ENCODE measurements around the gene CENPP. TPM values are rescaled to one million over a fixed set of nuclear protein-coding genes. Genes with fewer than 3 reads are reported as not detected.

Gene CENPP
- total RNA-seq, 1 donor from 2014 or later: 5.7 TPM

DNA sequence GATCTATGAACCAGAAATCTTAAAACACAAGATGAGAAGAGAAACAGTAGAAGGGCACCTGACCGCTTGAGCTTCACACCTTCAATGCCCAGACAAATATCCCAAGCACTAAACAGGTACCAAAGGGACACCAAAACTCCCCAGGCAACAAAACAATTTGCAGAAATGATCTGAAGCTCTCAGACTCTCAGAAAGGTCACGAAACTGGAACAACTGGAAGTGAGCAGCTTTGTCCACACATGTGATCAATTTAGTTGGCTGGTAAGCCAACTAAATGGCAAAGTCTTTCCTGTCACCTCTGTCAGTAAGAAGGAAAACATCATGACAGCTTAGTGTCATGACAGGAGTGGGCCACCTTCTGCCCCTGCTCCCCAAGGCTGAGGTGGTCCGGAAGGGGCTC lies 340.1 kb downstream of the CENPP start:
- Mint-ChIP-seq H3K27ac (ENCODE audit: unreplicated experiment) (no peak overlapping the region), H3K27me3 (ENCODE audit: unreplicated experiment) (no peaks in the 10 kb centered on the region), H3K9me3 (ENCODE audit: unreplicated experiment) (peaks cover 5% of the 10 kb centered on the region), H3K4me3 (ENCODE audit: unreplicated experiment) (no peak overlapping the region), H3K4me1 (ENCODE audit: low read depth, unreplicated experiment) (peaks cover 6% of the 10 kb centered on the region), H3K36me3 (ENCODE audit: unreplicated experiment) (no peaks in the 10 kb centered on the region)
- TF ChIP-seq CTCF (IDR thresholded peaks at IDR 0.05; ENCODE audit: partially characterized antibody, unreplicated experiment): no peak
- no peak for DNase-seq

- Mint-ChIP-seq H3K27me3 (ENCODE audit: unreplicated experiment) (no peaks in the 10 kb centered on the region), H3K4me1 (ENCODE audit: low read depth, unreplicated experiment) (peaks cover 6% of the 10 kb centered on the region), H3K36me3 (ENCODE audit: unreplicated experiment) (no peaks in the 10 kb centered on the region), H3K27ac (ENCODE audit: unreplicated experiment) (no peak overlapping the region), H3K4me3 (ENCODE audit: unreplicated experiment) (no peak overlapping the region), H3K9me3 (ENCODE audit: unreplicated experiment) (peaks cover 5% of the 10 kb centered on the region)
- no peak for TF ChIP-seq CTCF (IDR thresholded peaks at IDR 0.05; ENCODE audit: partially characterized antibody, unreplicated experiment)
- no peak for DNase-seq
These were observed 340.5 kb downstream of the CENPP start for GRCh38 chr9:92666236-92666635.

- TF ChIP-seq CTCF (IDR thresholded peaks at IDR 0.05; ENCODE audit: partially characterized antibody, unreplicated experiment): no peak
- peaks cover 6% of the 10 kb centered on the region for H3K4me1 Mint-ChIP-seq (ENCODE audit: low read depth, unreplicated experiment)
- H3K27me3 Mint-ChIP-seq (ENCODE audit: unreplicated experiment): no peaks in the 10 kb centered on the region
- peaks cover 3% of the 10 kb centered on the region for H3K9me3 Mint-ChIP-seq (ENCODE audit: unreplicated experiment)
- H3K27ac Mint-ChIP-seq (ENCODE audit: unreplicated experiment): no peak overlapping the region
- H3K4me3 Mint-ChIP-seq (ENCODE audit: unreplicated experiment): no peak overlapping the region
- no peak for DNase-seq
- H3K36me3 Mint-ChIP-seq (ENCODE audit: unreplicated experiment): no peaks in the 10 kb centered on the region
These were observed 341.3 kb downstream of the CENPP start for GRCh38 chr9:92666912-92667532.

GRCh38 chr9:92668746-92669526 lies 343.2 kb downstream of the CENPP start:
- Mint-ChIP-seq H3K36me3 (ENCODE audit: unreplicated experiment) (no peaks in the 10 kb centered on the region), H3K4me1 (ENCODE audit: low read depth, unreplicated experiment) (peaks cover 6% of the 10 kb centered on the region), H3K27ac (ENCODE audit: unreplicated experiment) (peak overlapping the region; percentile 64), H3K9me3 (ENCODE audit: unreplicated experiment) (peaks cover 3% of the 10 kb centered on the region), H3K4me3 (ENCODE audit: unreplicated experiment) (peak overlapping the region; percentile 83), H3K27me3 (ENCODE audit: unreplicated experiment) (no peaks in the 10 kb centered on the region)
- no peak for DNase-seq
- no peak for TF ChIP-seq CTCF (IDR thresholded peaks at IDR 0.05; ENCODE audit: partially characterized antibody, unreplicated experiment)

DNA sequence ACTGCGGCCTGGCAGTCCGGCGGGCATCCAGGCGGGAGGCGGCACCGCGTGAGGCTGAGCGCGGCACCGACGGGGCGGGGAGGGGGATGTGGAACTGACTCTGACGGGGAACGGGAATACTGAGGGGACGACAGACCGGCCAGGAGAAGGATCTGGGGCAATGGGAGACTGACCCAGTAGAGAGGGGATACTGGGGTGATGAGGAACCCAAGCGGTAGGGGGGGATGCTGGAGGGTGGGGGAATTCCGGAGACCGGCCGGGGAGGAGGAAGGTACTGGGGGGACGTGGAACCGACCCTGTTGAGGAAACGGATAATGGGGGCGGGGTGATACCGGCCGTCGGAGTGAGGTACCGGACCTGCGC lies 343.8 kb downstream of the CENPP start:
- peak; percentile 57 for DNase-seq
- Mint-ChIP-seq H3K4me1 (ENCODE audit: low read depth, unreplicated experiment) (peaks cover 6% of the 10 kb centered on the region), H3K27me3 (ENCODE audit: unreplicated experiment) (no peaks in the 10 kb centered on the region), H3K27ac (ENCODE audit: unreplicated experiment) (no peak overlapping the region), H3K9me3 (ENCODE audit: unreplicated experiment) (peaks cover 3% of the 10 kb centered on the region), H3K4me3 (ENCODE audit: unreplicated experiment) (peak overlapping the region; percentile 83), H3K36me3 (ENCODE audit: unreplicated experiment) (no peaks in the 10 kb centered on the region)
- no peak for TF ChIP-seq CTCF (IDR thresholded peaks at IDR 0.05; ENCODE audit: partially characterized antibody, unreplicated experiment)
